Hindlimb muscle (tissue), 1 donor: ENCODE measurements around the gene GALNTL6. TPM values are rescaled to one million over a fixed set of nuclear protein-coding genes. Genes with fewer than 3 reads are reported as not detected.

Experiments used
- DNase-seq: peaks from one replicate; pipeline ENCODE4 v3.0.0-alpha.2; 2013
- polyA plus RNA-seq: library from polyadenylated mRNA; unstranded; fragments of 120-200 nt; gene quantifications from one replicate; pipeline ENCODE4 v1.2.1, GENCODE V29; 2013; ENCODE audit not compliant: insufficient read length

GALNTL6 gene
- polyA plus RNA-seq, 1 donor = 2.9 TPM

DNA sequence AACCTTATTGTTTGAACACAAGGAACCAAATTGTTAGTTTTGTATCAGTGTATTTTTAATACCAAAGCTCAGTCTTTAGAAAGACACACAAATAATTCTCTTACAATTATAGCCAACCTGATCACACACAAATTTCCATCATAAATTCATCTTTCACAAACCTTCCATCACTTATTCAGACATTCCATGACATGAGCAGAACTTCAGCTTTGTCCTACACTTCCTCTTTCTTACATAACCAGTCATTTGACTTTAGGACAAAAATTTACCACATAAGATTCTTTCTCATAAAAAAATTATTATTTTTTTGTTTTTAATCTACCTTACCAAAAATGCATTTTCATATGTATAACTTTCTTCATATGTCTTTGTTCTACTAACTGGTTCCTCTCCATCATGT, 312.2 kb downstream of the GALNTL6 start:
- DNase-seq = no peak

DNA sequence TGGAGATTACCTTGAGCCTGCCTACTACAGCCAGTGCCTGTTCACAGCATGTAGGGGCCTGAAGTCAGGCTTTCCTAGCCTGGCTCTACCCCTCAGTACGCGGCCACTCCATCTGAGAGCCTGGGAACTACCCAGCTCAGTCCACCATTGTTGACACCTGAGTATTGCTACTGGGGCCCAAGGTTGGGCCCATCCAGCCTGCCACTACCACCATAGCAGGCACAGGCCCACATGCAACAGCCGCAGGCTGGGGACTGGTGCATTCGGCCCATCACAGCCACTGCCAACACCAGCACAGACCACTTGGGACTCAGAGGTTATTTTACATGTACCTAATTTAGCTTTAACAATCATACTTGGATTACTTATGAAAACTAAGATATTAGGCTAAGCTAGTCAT, 314.0 kb downstream of the GALNTL6 start:
- no peak for DNase-seq

DNA sequence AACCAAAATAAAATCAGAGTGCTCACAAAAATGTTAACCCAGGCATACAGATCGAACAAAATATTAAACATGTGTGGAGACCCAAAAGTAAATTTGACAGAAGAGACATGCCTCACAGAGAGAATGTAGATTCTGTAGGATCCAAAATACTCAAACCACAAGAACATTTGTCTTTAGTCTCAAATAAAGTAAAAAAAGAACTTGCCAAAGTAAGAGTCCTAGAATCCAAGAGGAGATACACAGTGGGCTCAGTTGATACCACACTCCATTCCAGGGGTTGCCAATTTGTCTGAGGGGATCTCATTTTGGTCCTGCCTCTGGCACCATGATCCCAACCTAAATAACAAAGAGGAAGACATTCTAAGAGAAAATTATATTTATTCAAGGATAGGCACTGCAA, 316.4 kb downstream of the GALNTL6 start:
- no peak for DNase-seq

DNA sequence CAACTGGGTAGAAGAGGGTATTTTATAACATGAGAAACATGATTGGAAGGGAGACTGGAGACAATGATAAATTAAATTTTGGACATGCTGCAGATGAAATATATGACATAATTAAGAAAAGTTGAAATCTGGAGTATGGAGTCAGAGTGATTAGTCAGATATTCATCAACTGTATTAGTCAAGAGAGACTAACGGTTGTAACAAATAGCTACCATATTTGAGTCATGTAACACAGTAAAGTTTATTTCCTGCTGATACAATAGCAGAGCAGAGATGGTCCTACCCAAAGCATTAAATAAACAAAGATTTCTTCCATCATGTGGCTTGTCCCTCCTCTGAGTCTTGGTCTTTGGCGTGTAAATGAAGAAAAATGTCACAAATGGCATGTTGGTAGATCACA, 321.3 kb downstream of the GALNTL6 start:
- no peak for DNase-seq

DNA sequence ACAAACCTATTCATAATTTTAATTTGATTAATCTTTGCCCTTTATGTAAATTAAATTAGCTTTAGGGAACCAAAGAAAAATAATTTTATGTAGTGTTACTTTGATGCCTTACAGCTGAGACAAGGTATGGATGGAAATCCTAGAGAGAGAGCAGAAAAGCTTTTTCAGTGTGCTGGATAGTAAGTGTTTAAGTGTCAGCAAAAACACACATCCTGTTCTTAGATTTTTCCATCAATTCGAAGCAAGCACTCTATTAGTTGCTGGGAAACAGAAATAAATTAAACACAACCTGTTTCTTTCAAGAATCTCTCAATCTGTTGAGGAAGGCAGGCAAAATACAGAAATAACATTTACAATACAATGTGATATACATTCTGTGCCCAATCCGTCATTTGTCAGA, 327.8 kb downstream of the GALNTL6 start:
- DNase-seq = no peak

DNA sequence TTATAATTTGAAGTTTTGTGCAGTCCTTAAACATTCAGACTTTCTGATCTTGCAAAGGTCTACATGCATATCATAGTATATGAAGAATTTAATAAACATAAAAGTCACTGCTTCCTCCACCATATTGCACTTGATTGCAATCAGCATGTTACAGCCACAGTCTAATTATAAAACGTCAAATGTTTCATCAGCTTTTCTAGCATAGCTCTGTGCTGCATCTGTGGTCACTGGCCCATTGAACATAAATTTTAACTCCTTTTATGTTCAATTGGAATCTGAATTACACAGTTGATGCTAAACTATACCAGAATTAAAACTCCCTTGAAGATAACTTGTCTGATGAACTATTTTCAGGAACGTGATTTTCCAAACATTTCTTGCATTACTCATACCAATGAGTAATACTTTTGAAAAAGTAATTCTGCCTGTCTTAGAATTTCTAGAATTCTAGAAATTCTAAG, 329.1 kb downstream of the GALNTL6 start:
- DNase-seq = no peak

DNA sequence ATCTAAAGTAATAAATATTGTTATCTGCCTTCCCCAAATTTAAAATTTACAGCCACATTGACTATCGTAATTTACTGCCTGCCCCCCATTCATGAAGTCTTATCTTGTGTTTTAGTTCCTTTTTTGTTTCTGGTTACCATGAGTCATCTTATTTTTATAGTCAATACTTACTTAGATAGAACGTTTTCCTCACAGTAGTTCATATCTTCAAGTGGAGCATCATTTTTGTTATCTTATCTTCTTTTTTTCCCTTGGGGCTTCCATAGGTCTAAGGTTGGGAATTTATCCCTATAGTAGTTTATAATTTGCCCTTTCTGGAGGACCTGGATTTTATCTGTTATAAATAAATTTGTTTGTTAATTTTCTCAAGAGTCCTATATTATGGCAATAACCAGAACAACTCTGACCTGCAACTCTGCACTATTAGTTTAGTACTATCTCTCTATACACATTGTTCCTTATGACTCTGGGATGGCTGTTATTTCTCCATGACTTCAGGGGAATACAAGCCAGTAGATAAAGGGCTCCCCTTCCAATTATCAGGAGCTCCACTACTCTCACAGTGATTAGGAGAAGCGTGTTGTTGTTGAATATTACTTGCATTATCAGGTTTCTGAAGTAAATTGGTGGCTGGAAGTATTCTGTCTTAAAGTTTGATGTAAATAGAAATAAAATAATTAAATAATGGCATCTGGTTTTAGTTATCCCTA, 330.6 kb downstream of the GALNTL6 start:
- no peak for DNase-seq

DNA sequence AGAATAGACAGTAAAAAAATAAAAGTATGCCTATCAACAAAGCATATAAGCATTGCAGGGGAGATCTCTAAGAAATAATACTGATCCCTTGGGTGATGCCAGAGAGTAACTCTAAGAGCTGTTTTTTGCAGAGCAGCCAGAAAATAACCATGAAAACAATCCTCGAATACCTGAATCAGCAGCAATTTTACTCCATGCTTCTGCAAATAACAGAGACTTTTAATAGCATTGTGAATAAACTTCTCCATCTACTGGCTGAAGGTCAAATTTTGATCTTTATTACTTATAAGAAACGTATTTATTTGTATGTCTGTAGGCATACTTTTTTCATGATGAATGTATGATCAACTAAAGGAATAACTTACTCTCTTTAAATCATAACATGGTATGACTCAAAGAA, 334.5 kb downstream of the GALNTL6 start:
- no peak for DNase-seq

DNA sequence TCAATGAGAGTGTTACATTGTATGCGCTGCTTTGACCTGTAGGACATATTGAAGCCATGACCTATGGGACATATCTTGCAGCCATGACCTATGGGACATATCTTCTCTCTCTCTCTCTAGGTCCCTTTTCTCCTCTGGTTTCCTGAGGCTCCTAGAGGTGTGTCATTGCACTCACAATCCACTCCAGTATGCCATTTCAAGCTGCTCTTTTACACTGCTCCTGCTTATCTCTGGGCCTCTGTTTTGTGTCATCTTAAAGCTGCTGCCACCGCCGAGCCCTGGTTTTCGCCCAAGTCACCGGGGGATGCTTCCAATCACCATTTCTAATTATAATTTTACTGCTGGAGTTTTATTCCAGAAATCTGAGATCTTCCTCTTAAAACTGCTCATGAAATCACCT, 336.1 kb downstream of the GALNTL6 start:
- DNase-seq = no peak

DNA sequence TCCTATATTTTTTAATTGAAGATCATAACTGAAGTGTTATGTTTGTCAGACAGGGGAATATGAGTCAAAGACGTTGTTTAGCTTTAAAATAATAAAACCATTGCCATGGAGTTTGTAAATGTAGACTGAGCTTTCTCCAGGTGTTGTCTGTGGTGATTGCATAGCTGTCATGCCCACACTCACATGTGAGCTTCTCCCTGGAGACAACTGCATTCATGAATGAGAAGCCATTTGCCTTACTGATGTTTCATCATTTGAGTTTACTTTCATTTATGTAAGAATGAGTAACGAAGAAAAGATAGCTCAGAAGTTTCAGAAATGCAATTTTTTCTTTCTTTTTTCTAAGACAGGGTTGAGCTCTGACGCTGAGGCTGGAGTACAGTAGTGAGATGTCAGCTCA, 339.1 kb downstream of the GALNTL6 start:
- no peak for DNase-seq

DNA sequence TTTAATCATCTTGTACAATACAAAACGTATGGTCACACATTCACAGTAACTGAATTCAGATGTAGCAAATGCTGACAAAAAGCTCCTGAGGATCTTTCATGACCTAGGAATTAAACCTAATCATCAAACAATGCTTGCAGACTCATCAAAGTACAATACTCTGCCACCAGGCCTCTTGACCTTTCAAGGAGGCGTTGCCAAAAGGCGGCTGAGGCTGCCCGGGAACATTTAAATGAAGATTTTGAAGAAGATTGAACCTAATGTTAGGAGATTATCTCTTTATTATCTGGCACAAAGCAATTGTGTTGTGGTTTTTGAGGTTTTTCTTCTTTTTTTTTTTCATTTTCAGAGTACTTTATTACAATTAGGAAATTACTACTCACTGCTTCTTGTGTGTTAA, 340.5 kb downstream of the GALNTL6 start:
- no peak for DNase-seq

DNA sequence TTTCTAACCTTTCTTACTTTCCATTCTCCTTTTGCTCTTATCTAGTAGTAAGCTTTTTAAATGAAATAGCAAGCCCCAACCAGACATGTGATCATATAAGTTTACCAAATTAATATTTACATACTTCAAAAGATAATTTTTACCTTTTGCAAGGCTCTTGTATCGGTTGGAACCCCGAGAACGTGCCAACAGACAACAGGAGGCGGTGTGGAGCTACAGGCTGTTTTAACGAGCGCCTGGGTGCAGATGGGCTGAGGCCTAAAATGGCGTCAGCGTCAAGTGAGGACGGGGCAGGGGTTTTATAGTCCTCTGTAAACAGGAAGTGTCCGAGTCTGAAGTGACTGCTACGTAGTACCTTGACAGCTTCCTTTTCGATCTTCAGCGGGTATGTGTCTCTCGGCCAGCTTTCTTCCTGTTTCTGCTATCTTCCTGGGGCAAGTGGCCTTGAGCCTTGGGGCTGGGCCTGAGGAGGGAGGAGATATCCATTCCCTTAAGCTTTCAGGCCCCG, 342.7 kb downstream of the GALNTL6 start:
- DNase-seq = no peak

DNA sequence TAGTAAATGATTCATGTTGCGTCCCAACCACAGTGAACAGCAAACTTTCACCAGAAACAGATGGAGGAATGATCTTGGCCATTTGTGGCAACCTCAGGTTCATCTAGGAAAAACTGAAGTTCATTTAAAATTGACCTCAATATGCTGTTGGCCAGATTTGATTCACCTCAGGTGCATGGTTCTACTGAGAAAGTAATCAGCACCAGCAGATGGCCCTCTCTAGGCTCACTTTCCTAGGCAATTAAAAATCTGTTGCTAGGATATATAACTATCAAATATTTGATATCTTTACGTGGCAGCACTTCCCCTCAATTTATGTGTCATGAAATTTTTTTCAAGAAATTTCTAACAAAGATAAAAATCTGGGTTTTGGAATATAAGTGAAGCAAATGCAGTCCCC, 344.7 kb downstream of the GALNTL6 start:
- no peak for DNase-seq

DNA sequence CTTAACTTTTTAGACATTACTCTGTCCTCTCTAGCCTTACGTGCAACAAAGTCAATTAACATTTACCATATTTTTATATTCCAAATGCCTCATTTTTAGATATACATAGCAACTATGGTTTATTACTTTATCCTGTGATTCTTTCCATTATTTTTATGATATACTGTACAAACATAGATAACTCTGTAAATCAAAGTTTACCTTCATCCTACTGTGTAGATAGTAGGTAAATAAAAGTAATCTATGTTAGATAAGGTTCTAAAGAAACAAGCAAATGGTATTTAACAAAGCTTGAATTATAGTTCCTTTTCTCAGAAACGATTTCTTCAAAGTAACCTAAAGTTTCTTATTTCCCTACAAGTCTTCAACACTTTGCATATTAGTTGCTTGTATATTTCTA, 350.0 kb downstream of the GALNTL6 start:
- no peak for DNase-seq

DNA sequence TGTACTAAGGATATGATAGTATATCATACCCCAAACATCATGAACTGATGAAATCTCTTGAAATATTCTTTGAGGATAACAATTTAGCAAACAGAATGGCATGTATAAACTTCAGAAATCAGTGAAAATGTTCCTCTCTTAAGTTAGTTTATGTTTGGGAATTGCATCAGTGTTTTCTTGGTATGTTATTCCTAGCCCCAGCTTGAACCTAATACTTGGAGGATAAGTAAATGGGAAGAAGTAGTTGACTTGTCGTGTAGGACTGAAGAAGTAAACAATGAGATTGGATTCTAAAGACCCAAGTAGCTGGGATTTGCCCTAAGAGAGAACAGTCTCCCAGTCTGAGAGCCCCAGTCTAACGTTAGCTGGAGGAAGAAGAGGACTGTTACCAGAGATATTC, 355.7 kb downstream of the GALNTL6 start:
- no peak for DNase-seq

DNA sequence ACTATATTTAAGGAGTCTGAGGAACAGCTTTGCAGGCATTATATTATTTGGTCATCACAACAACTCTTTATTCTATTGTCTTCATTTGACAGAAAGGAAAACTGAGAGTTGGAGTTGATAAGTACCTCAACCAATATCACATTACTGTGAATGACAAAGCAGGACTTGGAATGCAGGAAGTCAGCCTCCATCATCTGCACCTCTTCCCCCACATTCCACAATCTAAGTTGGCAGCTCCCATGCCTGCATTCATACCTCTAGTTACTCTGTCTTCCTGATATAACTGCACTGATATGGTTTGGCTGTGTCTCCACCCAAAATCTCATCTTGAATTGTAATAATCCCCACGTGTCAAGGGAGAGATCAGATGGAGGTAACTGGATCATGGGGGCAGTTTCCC, 356.7 kb downstream of the GALNTL6 start:
- DNase-seq = no peak

DNA sequence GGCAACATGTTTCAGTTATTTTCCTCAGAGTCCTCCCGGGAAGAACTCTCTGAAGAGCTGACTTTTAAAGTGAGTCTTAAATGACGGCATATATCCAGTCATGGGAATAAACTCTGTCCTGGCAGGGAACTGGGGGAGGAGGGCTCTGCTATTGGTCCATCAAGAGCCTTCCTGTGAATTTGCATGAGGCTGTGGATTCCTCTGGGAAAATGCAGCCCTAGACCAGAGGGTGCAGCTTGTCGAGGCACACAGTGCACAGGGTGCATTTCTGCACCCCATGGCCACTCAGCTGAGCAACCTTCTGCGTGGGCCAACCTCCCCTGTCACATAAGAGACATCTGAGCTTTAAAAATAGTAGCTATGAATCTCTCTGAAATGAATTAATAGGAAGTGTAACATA, 360.0 kb downstream of the GALNTL6 start:
- DNase-seq = no peak

DNA sequence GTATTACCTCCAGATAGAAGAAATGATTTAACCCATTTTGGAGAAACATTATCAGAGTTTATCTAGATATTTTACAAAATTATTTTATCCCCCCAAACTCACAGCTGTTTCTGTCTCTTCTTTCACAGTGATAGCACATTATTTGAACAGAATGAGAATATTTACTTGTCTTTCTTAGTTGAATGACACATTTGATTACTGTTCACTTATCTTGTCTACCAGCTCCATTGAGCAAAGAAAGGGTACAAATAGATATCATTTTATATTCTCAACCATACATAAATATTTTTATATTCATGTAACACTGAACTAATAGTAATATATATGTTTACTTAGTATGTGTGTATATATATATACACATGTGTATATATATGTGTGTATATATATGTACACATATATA, 364.2 kb downstream of the GALNTL6 start:
- no peak for DNase-seq

DNA sequence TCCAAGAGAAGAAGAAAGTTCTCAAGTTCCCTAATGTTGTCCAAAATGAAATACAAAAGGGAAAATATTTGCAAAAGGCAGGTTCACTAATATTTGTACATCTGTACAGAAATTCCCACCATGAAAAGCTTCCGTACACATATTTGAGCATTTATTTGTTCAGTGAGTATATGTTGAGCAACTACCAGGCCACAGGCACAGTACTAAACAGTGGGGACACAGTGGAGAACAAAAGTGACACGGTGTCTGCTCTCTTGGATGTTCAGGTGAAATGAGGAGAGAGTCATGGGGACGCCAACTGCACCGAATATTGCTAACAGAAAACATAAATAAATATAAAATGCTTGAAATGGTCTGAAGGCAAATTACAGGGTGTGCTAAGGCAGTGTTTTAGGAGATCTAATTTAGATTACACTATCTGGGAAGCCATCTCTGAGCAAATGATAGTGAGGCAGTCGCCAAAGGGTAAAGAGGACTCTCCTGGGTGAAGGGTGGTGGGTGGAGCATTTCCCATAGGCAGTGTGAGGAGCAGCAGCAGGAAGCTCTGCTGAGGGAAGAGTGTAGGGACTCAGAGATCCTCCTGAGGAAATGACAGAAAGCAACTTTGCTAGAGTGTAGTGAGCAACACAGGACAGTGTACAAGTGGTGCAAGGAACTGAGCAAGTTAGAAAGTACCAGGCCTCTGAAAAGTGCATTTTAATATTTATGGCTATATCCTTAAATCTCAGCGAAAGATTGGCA, 375.2 kb downstream of the GALNTL6 start:
- DNase-seq = no peak

DNA sequence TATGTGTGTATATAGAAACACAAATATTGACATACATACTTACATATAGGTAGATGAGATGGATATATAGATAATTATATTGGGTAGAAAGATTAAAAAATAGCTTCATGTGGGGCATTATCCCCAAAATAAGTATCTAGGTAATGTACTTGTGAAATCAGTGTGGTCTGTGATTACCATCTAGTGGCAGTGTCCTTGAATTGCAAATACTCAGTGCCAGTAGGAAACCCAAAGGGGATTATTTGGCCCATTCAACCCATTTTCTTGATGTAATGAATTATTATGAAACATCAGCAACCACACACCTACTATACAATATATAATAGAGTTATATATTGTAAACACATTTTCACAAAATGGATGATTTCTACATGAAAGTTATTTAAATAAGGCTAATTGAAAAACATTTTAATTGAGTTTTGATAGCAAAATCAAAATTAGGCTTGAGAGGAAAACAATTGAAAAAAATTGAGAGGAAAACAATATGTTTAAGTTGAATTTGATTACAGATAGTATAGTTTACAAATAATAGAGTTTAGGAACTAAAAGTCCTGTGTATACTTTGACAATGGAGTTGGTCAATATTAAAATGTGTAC, 389.4 kb downstream of the GALNTL6 start:
- DNase-seq = no peak

DNA sequence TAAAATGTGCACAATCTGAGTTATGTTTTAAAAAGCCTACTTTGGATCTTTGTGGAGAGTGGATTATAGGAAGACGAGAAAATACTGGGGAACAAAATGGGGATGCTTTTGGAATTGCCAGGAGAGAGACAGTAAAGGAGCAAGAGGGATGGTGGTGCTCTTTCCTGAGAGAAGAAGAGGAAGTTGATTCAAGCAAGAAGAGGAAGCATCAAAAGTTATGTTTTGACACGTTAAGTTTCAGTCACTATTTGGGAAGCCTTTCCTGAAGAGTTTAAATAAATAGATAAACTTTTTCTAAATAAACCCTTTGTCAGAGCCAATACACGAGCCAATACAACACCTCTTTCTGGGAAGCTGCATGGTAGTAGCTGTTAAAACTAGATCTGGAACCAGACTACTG, 394.1 kb downstream of the GALNTL6 start:
- DNase-seq = no peak

DNA sequence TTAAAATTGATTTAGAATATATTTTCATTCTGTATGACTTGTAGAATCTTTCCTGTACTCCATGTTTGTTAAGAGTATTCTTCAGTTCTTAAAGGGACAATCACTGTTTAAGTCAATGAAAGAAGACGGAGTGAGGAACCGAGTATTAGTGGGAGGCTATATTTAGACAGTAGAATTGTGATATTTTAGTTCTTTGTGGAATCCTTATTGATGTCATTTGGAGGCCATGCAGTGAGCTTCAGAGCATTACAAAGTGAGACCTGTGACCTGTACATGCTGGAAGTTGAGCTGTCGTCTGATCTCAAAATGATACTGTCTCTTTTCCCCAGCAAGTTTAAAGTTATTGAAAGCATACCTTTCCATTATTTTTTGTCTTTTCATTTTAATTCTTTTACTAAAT, 394.7 kb downstream of the GALNTL6 start:
- no peak for DNase-seq

DNA sequence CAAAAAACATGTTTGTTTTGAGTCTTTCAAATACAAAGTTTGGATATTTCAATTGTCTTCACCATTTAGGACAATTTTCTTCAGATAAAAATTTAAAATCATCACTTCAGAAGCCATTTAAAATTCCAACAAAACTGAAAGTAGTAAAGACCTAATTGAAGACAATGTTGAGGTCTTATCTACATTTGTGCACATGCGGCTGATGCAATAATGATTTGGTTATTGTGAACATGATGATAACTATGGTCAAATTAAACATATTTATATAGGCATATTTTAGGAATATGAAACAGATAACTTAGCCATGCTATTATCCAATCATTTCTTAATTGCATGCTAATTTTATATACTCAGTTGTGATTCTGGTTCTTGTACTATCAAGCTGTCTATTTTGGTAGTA, 407.5 kb downstream of the GALNTL6 start:
- DNase-seq = no peak

DNA sequence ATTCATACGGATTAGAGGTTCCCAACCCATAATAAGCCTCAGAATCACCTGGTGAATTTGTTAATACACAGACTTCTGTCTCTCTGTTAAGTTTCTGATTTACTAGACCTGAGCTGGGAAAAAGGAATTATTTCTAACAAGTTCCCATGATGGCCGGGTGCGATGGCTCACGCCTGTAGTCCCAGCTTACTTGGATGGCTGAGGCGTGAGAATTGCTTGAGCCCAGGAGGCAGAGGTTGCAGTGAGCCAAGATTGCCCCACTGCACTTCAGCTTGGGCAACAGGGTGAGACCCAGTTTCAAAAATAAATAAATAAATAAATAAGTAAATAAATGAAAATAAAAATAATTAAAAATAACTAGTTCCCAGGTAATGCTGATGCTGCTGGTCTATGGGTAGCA, 412.3 kb downstream of the GALNTL6 start:
- no peak for DNase-seq
